KMS-11 (cell line): Measurements from ENCODE around the gene VAV1.
A peak's percentile ranks its signal among the peaks of the same experiment; 100 is the strongest.

Experiments
- H2AFZ ChIP-seq: fragments of 200-600 bp; sonication (generic); 2 replicates; pipeline ENCODE4 v1.6.1; 2016; ENCODE audit warnings: antibody characterized with exemption, mixed run types, low read depth
- H3K27ac ChIP-seq: fragments of 200-600 bp; sonication (generic); 2 replicates; pipeline ENCODE4 v1.6.1; 2016; ENCODE audit warnings: mild to moderate bottlenecking, mixed run types
- H3K27me3 ChIP-seq: fragments of 200-600 bp; sonication (generic); 2 replicates; pipeline ENCODE4 v1.6.1; 2017; ENCODE audit warnings: mild to moderate bottlenecking, low read depth, mixed run types, moderate library complexity; ENCODE audit not compliant: insufficient read depth
- H3K36me3 ChIP-seq: fragments of 200-600 bp; sonication (generic); 2 replicates; pipeline ENCODE4 v1.6.1; 2017; ENCODE audit warnings: mild to moderate bottlenecking, mixed run types; ENCODE audit not compliant: insufficient read depth
- H3K4me1 ChIP-seq: fragments of 200-600 bp; sonication (generic); 2 replicates; pipeline ENCODE4 v1.6.1; 2016; ENCODE audit warnings: mild to moderate bottlenecking, low read depth, mixed run types; ENCODE audit not compliant: poor library complexity, severe bottlenecking
- H3K4me2 ChIP-seq: fragments of 200-600 bp; sonication (generic); 2 replicates; pipeline ENCODE4 v1.7.0; 2016; ENCODE audit warnings: mild to moderate bottlenecking, mixed run types
- H3K4me3 ChIP-seq: fragments of 200-600 bp; sonication (generic); IDR thresholded peaks from 2 replicates; pipeline ENCODE4 v1.6.1; 2017; ENCODE audit warnings: low read depth, low read length, mixed read lengths; ENCODE audit not compliant: insufficient read depth
- H3K79me2 ChIP-seq: fragments of 200-600 bp; sonication (generic); 2 replicates; pipeline ENCODE4 v1.6.1; 2016; ENCODE audit warnings: low read depth, mixed run types; ENCODE audit not compliant: insufficient read depth
- H3K9ac ChIP-seq: fragments of 200-600 bp; sonication (generic); 2 replicates; pipeline ENCODE4 v1.6.1; 2016; ENCODE audit warnings: mild to moderate bottlenecking, mixed run types
- H4K20me1 ChIP-seq: fragments of 200-600 bp; sonication (generic); 2 replicates; pipeline ENCODE4 v1.6.1; 2016; ENCODE audit warnings: mild to moderate bottlenecking, mixed run types; ENCODE audit not compliant: insufficient read depth
- CTCF ChIP-seq: fragments of 200-600 bp; sonication (generic); conservative IDR thresholded peaks from 2 replicates; pipeline ENCODE4 v1.6.1; 2017; ENCODE audit warnings: low read depth, mild to moderate bottlenecking, antibody characterized with exemption, low read length, moderate library complexity, mixed read lengths

Gene VAV1

GRCh38 chr19:6734096-6734696 lies 38.3 kb upstream of the VAV1 start:
- no peak overlapping the region for H3K27ac ChIP-seq

GRCh38 chr19:6735181-6735911 lies 37.2 kb upstream of the VAV1 start:
- TF ChIP-seq CTCF = no peak
- Histone ChIP-seq H2AFZ (no peak overlapping the region), H3K79me2 (no peaks in the 10 kb centered on the region; the same call in 1 of the 2 replicates), H3K9ac (no peak overlapping the region), H3K4me1 (peaks cover 26% of the 10 kb centered on the region), H4K20me1 (no peaks in the 10 kb centered on the region), H3K27ac (no peak overlapping the region), H3K4me2 (peak overlapping the region; percentile 63; the same call in 1 of the 2 replicates), H3K36me3 (no peaks in the 10 kb centered on the region), H3K4me3 (no peak overlapping the region), H3K27me3 (no peaks in the 10 kb centered on the region)

More at GRCh38 chr19:6734096-6734696, 38.3 kb upstream of the VAV1 start:
- Histone ChIP-seq H2AFZ (no peak overlapping the region), H3K4me3 (no peak overlapping the region), H3K27me3 (no peaks in the 10 kb centered on the region), H3K36me3 (no peaks in the 10 kb centered on the region), H3K79me2 (no peaks in the 10 kb centered on the region; the same call in 1 of the 2 replicates), H3K9ac (no peak overlapping the region), H4K20me1 (no peaks in the 10 kb centered on the region), H3K4me2 (no peak overlapping the region), H3K4me1 (peaks cover 25% of the 10 kb centered on the region)
- no peak for TF ChIP-seq CTCF

GRCh38 chr19:6736169-6736916 lies 36.2 kb upstream of the VAV1 start:
- peak overlapping the region; percentile 54 for H3K27ac ChIP-seq
- no peaks in the 10 kb centered on the region; the same call in 1 of the 2 replicates for H3K79me2 ChIP-seq
- H3K27me3 ChIP-seq = no peaks in the 10 kb centered on the region
- peaks cover 30% of the 10 kb centered on the region for H3K4me1 ChIP-seq
- TF ChIP-seq CTCF = peak; percentile 49; the same call in 1 of the 2 replicates
- H3K36me3 ChIP-seq = no peaks in the 10 kb centered on the region
- no peaks in the 10 kb centered on the region for H4K20me1 ChIP-seq
- no peak overlapping the region for H3K4me3 ChIP-seq
- H3K9ac ChIP-seq = peak overlapping the region; percentile 60; the same call in 1 of the 2 replicates
- H2AFZ ChIP-seq = peak overlapping the region; percentile 70
- H3K4me2 ChIP-seq = peak overlapping the region; percentile 63

- Histone ChIP-seq H2AFZ (peak overlapping the region; percentile 70), H3K27me3 (no peaks in the 10 kb centered on the region), H3K27ac (peak overlapping the region; percentile 54), H3K36me3 (no peaks in the 10 kb centered on the region), H4K20me1 (no peaks in the 10 kb centered on the region), H3K4me1 (peaks cover 35% of the 10 kb centered on the region), H3K79me2 (peaks cover 3% of the 10 kb centered on the region; the same call in 1 of the 2 replicates), H3K4me3 (no peak overlapping the region), H3K9ac (peak overlapping the region; percentile 60; the same call in 1 of the 2 replicates), H3K4me2 (peak overlapping the region; percentile 63)
- TF ChIP-seq CTCF = no peak; the same call in 1 of the 2 replicates
Observed at GRCh38 chr19:6736917-6737283, 35.6 kb upstream of the VAV1 start.
